HG03558 (cell line): ENCODE data around the gene XRCC4.
"Not testable (repeated sequence)": the region's sequence is repeated elsewhere in the genome, so short reads cannot be mapped to it uniquely, and the experiment has no call there.

ENCODE experiments used
- ATAC-seq: cut with Tn5 transposase; IDR thresholded peaks from one replicate; pipeline ENCODE4 v1.9.1; 2021; ENCODE audit warnings: moderate number of reproducible peaks; ENCODE audit not compliant: unreplicated experiment; ENCODE audit errors: extremely low read depth

The XRCC4 gene

GRCh38 chr5:83107692-83108420, 30.5 kb downstream of the XRCC4 start:
- ATAC-seq, result no peak

- ATAC-seq, result no peak
Observed at GRCh38 chr5:83109380-83109779, 32.0 kb downstream of the XRCC4 start.

GRCh38 chr5:83115816-83116215, 38.5 kb downstream of the XRCC4 start:
- no peak for ATAC-seq

GRCh38 chr5:83118471-83118870, 41.1 kb downstream of the XRCC4 start:
- ATAC-seq, result no peak

- no peak for ATAC-seq
Observed at GRCh38 chr5:83118976-83119375, 41.6 kb downstream of the XRCC4 start.

- ATAC-seq, result no peak
Observed at GRCh38 chr5:83124593-83124992, 47.2 kb downstream of the XRCC4 start.

GRCh38 chr5:83125560-83125959, 48.2 kb downstream of the XRCC4 start:
- no peak for ATAC-seq

GRCh38 chr5:83126501-83126900, 49.2 kb downstream of the XRCC4 start:
- ATAC-seq, result no peak

GRCh38 chr5:83133797-83134196, 56.5 kb downstream of the XRCC4 start:
- no peak for ATAC-seq

GRCh38 chr5:83142526-83142925, 65.2 kb downstream of the XRCC4 start:
- ATAC-seq, result no peak

GRCh38 chr5:83145241-83145640, 67.9 kb downstream of the XRCC4 start:
- ATAC-seq, result no peak

- no peak for ATAC-seq
Observed at GRCh38 chr5:83145882-83146331, 68.6 kb downstream of the XRCC4 start.

GRCh38 chr5:83146441-83146840, 69.1 kb downstream of the XRCC4 start:
- no peak for ATAC-seq

- no peak for ATAC-seq
Observed at GRCh38 chr5:83147593-83147992, 70.2 kb downstream of the XRCC4 start.

GRCh38 chr5:83148370-83148769, 71.0 kb downstream of the XRCC4 start:
- ATAC-seq, result no peak

GRCh38 chr5:83149671-83150070, 72.3 kb downstream of the XRCC4 start:
- no peak for ATAC-seq

GRCh38 chr5:83151821-83152220, 74.5 kb downstream of the XRCC4 start:
- no peak for ATAC-seq

- not testable (repeated sequence) for ATAC-seq
Observed at GRCh38 chr5:83152996-83153395, 75.6 kb downstream of the XRCC4 start.

- no peak for ATAC-seq
Observed at GRCh38 chr5:83156001-83156400, 78.7 kb downstream of the XRCC4 start.

GRCh38 chr5:83157163-83157562, 79.8 kb downstream of the XRCC4 start:
- no peak for ATAC-seq

GRCh38 chr5:83162601-83163000, 85.3 kb downstream of the XRCC4 start:
- no peak for ATAC-seq

GRCh38 chr5:83167538-83167937, 90.2 kb downstream of the XRCC4 start:
- ATAC-seq, result no peak
